H1 (cell line): ENCODE results near the gene ABTB1. TPM values are rescaled to one million over a fixed set of nuclear protein-coding genes. Genes with fewer than 3 reads are reported as not detected.

Experiments
- CTCF ChIA-PET: fragments of 300-600 bp; sonication (Branson Sonifier 250); formaldehyde crosslinking; loops from one replicate; lab custom pipeline; 2021; ENCODE audit not compliant: partially characterized antibody; lab: Charles Lee
- POLR2A ChIA-PET: fragments of 300-600 bp; sonication (Branson Sonifier 250); formaldehyde crosslinking; loops from one replicate; lab custom pipeline; 2021; ENCODE audit warnings: inconsistent platforms; ENCODE audit not compliant: partially characterized antibody; lab: Charles Lee
- DNase-seq, 2 experiments: peaks; one replicate each; pipeline versions ENCODE4 v3.0.0 to v3.0.0-alpha.2; 2010 to 2022; ENCODE audit warnings: low spot score in 2 of 2, low read depth in 1 of 2, mixed read lengths in 1 of 2
- FAIRE-seq: peaks from 2 replicates; lab custom pipeline; 2011; peaks lifted over from hg19 to GRCh38; lab: Jason Lieb, UNC
- H2AFZ ChIP-seq: 2 replicates; pipeline ENCODE4 v1.8.1; 2012; ENCODE audit warnings: low read length, inconsistent platforms
- H2AK5ac ChIP-seq: 2 replicates; pipeline ENCODE4 v1.6.1; 2013; ENCODE audit warnings: low read depth, low read length
- H2BK120ac ChIP-seq: replicated peaks from 2 replicates; pipeline ENCODE3; 2013; ENCODE audit warnings: low read depth, low read length, inconsistent platforms
- H2BK12ac ChIP-seq: 2 replicates; pipeline ENCODE4 v1.6.1; 2013; ENCODE audit warnings: low read depth, low read length
- H2BK15ac ChIP-seq: 2 replicates; pipeline ENCODE4 v1.6.1; 2013; ENCODE audit warnings: low read length
- H2BK20ac ChIP-seq: 2 replicates; pipeline ENCODE4 v1.6.1; 2013; ENCODE audit warnings: low read length
- H2BK5ac ChIP-seq: 2 replicates; pipeline ENCODE4 v1.6.1; 2013; ENCODE audit warnings: low read depth, low read length
- H3K14ac ChIP-seq: 2 replicates; pipeline ENCODE4 v1.6.1; 2013; ENCODE audit warnings: inconsistent platforms; ENCODE audit not compliant: insufficient read length
- H3K18ac ChIP-seq: 2 replicates; pipeline ENCODE4 v1.6.1; 2013; ENCODE audit warnings: low read length; ENCODE audit errors: extremely low read depth
- H3K23ac ChIP-seq: 2 replicates; pipeline ENCODE4 v1.6.1; 2013; ENCODE audit warnings: inconsistent platforms; ENCODE audit not compliant: insufficient read length
- H3K23me2 ChIP-seq: 2 replicates; pipeline ENCODE4 v1.6.1; 2013; ENCODE audit warnings: low read depth, low read length
- H3K27ac ChIP-seq: 2 replicates; pipeline ENCODE4 v1.6.1; 2011; ENCODE audit warnings: low read depth, low read length, inconsistent platforms
- H3K27me3 ChIP-seq, 4 experiments: replicated peaks in 1 of 4; 1 replicate in 1 of 4; 2 replicates in 3 of 4; pipeline versions ENCODE4 v1.6.1 to v1.8.1; 2011 to 2013; ENCODE audit warnings: low read length in 3 of 4, mild to moderate bottlenecking in 3 of 4, inconsistent platforms in 2 of 4, mixed read lengths in 2 of 4, moderate library complexity in 1 of 4; ENCODE audit not compliant: control insufficient read depth in 3 of 4, insufficient read depth in 3 of 4; ENCODE audit errors: extremely low read depth in 1 of 4
- H3K36me3 ChIP-seq, 4 experiments: 2 replicates each; pipeline versions ENCODE4 v1.6.1 to v1.8.1; 2011 to 2013; ENCODE audit warnings: mild to moderate bottlenecking in 4 of 4, low read length in 3 of 4, moderate library complexity in 2 of 4, control low read depth in 1 of 4, inconsistent platforms in 1 of 4; ENCODE audit not compliant: insufficient read depth in 4 of 4, control insufficient read depth in 2 of 4
- H3K4ac ChIP-seq: replicated peaks from 2 replicates; pipeline ENCODE3; 2013; ENCODE audit warnings: low read length, low read depth, mixed read lengths, inconsistent platforms; ENCODE audit not compliant: insufficient read length
- H3K4me1 ChIP-seq, 4 experiments: replicated peaks in 1 of 4; 1 replicate in 1 of 4; 2 replicates in 3 of 4; pipeline versions ENCODE4 v1.6.1 to v1.8.1; 2011 to 2013; ENCODE audit warnings: low read length in 3 of 4, inconsistent platforms in 2 of 4, mixed read lengths in 1 of 4; ENCODE audit not compliant: insufficient read depth in 4 of 4, control insufficient read depth in 3 of 4
- H3K4me2 ChIP-seq, 2 experiments: 2 replicates each; pipeline versions ENCODE4 v1.6.1 to v1.8.1; 2011 to 2013; ENCODE audit warnings: low read depth in 2 of 2, low read length in 2 of 2, control low read depth in 1 of 2, inconsistent platforms in 1 of 2, mild to moderate bottlenecking in 1 of 2; ENCODE audit not compliant: insufficient read depth in 1 of 2
- H3K4me3 ChIP-seq, 4 experiments: fragments of 200-600, 300-600 bp in 1 of 4; sonication (generic), shearing (Covaris generic), sonication (Bioruptor Twin) in 1 of 4; 2 replicates each; pipeline versions ENCODE4 v1.5.1 to v1.8.1; 2011 to 2016; ENCODE audit warnings: low read length in 4 of 4, low read depth in 3 of 4, control low read depth in 2 of 4, inconsistent platforms in 2 of 4, mild to moderate bottlenecking in 2 of 4, mixed read lengths in 1 of 4, moderate library complexity in 1 of 4; ENCODE audit not compliant: insufficient read depth in 2 of 4; ENCODE audit errors: extremely low read depth in 1 of 4
- H3K56ac ChIP-seq: replicated peaks from 2 replicates; pipeline ENCODE3; 2013; ENCODE audit warnings: low read depth, mild to moderate bottlenecking, mixed read lengths, low read length, inconsistent platforms; ENCODE audit not compliant: insufficient read length
- H3K79me1 ChIP-seq: 2 replicates; pipeline ENCODE4 v1.6.1; 2013; ENCODE audit warnings: low read depth, low read length, control low read depth
- H3K79me2 ChIP-seq, 2 experiments: 2 replicates each; pipeline versions ENCODE4 v1.6.1 to v1.8.1; 2012 to 2013; ENCODE audit warnings: low read length in 2 of 2, mild to moderate bottlenecking in 2 of 2, inconsistent platforms in 1 of 2; ENCODE audit not compliant: insufficient read depth in 2 of 2, control insufficient read depth in 1 of 2
- H3K9ac ChIP-seq, 4 experiments: replicated peaks in 1 of 4; 1 replicate in 1 of 4; 2 replicates in 3 of 4; pipeline versions ENCODE4 v1.6.1 to v1.8.1; 2011 to 2013; ENCODE audit warnings: low read depth in 3 of 4, low read length in 3 of 4, control low read depth in 2 of 4, mild to moderate bottlenecking in 2 of 4, moderate library complexity in 2 of 4, inconsistent platforms in 1 of 4; ENCODE audit errors: extremely low read depth in 1 of 4
- H3K9me3 ChIP-seq, 2 experiments: 2 replicates each; pipeline versions ENCODE4 v1.6.1 to v1.8.1; 2012 to 2013; ENCODE audit warnings: mild to moderate bottlenecking in 2 of 2, moderate library complexity in 2 of 2, control low read depth in 1 of 2, inconsistent platforms in 1 of 2, low read depth in 1 of 2, low read length in 1 of 2, mixed read lengths in 1 of 2; ENCODE audit not compliant: insufficient read depth in 2 of 2
- H4K20me1 ChIP-seq, 2 experiments: replicated peaks in 1 of 2; 2 replicates each; pipeline versions ENCODE3 to v1.8.1; 2011 to 2013; ENCODE audit warnings: inconsistent platforms in 2 of 2, low read length in 2 of 2, mild to moderate bottlenecking in 1 of 2; ENCODE audit not compliant: insufficient read depth in 2 of 2, control insufficient read depth in 1 of 2
- H4K5ac ChIP-seq: 2 replicates; pipeline ENCODE4 v1.6.1; 2013; ENCODE audit warnings: low read length, low read depth, mixed read lengths, inconsistent platforms; ENCODE audit not compliant: insufficient read length
- H4K8ac ChIP-seq: 2 replicates; pipeline ENCODE4 v1.8.0; 2013; ENCODE audit warnings: mild to moderate bottlenecking, moderate library complexity, low read length, inconsistent platforms; ENCODE audit not compliant: insufficient read depth; ENCODE audit errors: extremely low read depth
- H4K91ac ChIP-seq: replicated peaks from 2 replicates; pipeline ENCODE3; 2013; ENCODE audit warnings: low read length, mixed read lengths, inconsistent platforms; ENCODE audit not compliant: insufficient read length
- KDM4A ChIP-seq: IDR thresholded peaks from one replicate; pipeline ENCODE4 v1.7.1; 2012; ENCODE audit warnings: low read depth, mild to moderate bottlenecking, moderate library complexity, low read length, inconsistent platforms; ENCODE audit not compliant: severe bottlenecking
- WGBS, 2 experiments: shearing (Covaris generic) in 1 of 2; methylation state at CpG; one replicate each; pipeline versions ENCODE4 v1.1.6 to v1.1.7; 2013 to 2015; ENCODE audit warnings: low lambda C conversion rate in 2 of 2, mixed read lengths in 2 of 2, inconsistent platforms in 1 of 2, low coverage in 1 of 2, missing lambda C conversion rate in 1 of 2; ENCODE audit not compliant: insufficient replicate concordance in 2 of 2, insufficient coverage in 1 of 2, insufficient read length in 1 of 2; ENCODE audit errors: extremely low coverage in 1 of 2, missing lambda C conversion rate in 1 of 2; 5-methylcytosine and 5-hydroxymethylcytosine counted together
- polyA plus RNA-seq, 7 experiments: library from polyadenylated mRNA; depleted of rRNA in 3 of 7; stranded (reverse) in 5 of 7; unstranded in 2 of 7; fragments of >200 nt in 5 of 7; fragments of 200-250 nt in 2 of 7; gene quantifications; 1 replicate in 5 of 7; 2 replicates in 1 of 7; 4 replicates in 1 of 7; pipeline versions ENCODE4 v1.2.1 to v1.2.3, GENCODE V29; 2011 to 2013; ENCODE audit warnings: missing spikeins in 2 of 7, mixed read lengths in 2 of 7
- total RNA-seq: library from RNA; stranded (reverse); fragmentation: NEBNext Ultra II Directional; extraction: Animal tissue kit (Norgen Biotek cat#: 25700); gene quantifications from 2 replicates; pipeline ENCODE4 v1.2.1, GENCODE V29; 2021
- TF ChIP-seq, protein P1 (sequence below), 3 experiments: IDR thresholded peaks; 1 replicate in 2 of 3; 2 replicates in 1 of 3; pipeline versions ENCODE4 v1.5.1 to v1.6.1; 2011; ENCODE audit warnings: low read length in 3 of 3, mild to moderate bottlenecking in 3 of 3, inconsistent platforms in 2 of 3, low read depth in 1 of 3, moderate library complexity in 1 of 3; ENCODE audit not compliant: insufficient read depth in 1 of 3; ENCODE audit errors: control extremely low read depth in 1 of 3

Gene ABTB1
- total and polyA plus RNA-seq, 2 of the 8 experiments (the other 6 are each of a cell fraction or from before 2014, with no cell fraction given): 7.1 to 9.4 TPM

GRCh38 chr3:127650236-127650635 lies 22.5 kb upstream of the ABTB1 start:
- Histone ChIP-seq H3K4me2 (no peak overlapping the region), H2BK120ac (no peak overlapping the region), H3K23me2 (no peaks in the 10 kb centered on the region), H3K4me1 (no peaks in the 10 kb centered on the region), H4K5ac (no peak overlapping the region), H3K56ac (no peak overlapping the region), H2BK5ac (no peak overlapping the region), H2AFZ (no peak overlapping the region), H3K23ac (no peak overlapping the region), H4K8ac (no peak overlapping the region), H2BK15ac (no peak overlapping the region), H3K79me1 (no peaks in the 10 kb centered on the region; the same call in 1 of the 2 replicates), H4K20me1 (peaks cover 0 to 4% of the 10 kb centered on the region in 2 experiments), H3K14ac (no peak overlapping the region), H3K36me3 (no peaks in the 10 kb centered on the region), H3K27me3 (no peaks in the 10 kb centered on the region), H3K18ac (no peak overlapping the region), H3K4ac (no peak overlapping the region), H2BK20ac (no peak overlapping the region), H4K91ac (no peak overlapping the region), H3K9me3 (no peaks in the 10 kb centered on the region), H2BK12ac (no peak overlapping the region), H3K9ac (no peak overlapping the region), H3K4me3 (no peak overlapping the region), H3K79me2 (no peaks in the 10 kb centered on the region), H3K27ac (no peak overlapping the region), H2AK5ac (no peak overlapping the region)
- 91% methylated on average over 4 of the region's 4 CpGs; no CpG with 5 or more reads in 1 of the 2 experiments for WGBS, 2 experiments
- TF ChIP-seq KDM4A: no peak
- TF ChIP-seq, protein P1, sequence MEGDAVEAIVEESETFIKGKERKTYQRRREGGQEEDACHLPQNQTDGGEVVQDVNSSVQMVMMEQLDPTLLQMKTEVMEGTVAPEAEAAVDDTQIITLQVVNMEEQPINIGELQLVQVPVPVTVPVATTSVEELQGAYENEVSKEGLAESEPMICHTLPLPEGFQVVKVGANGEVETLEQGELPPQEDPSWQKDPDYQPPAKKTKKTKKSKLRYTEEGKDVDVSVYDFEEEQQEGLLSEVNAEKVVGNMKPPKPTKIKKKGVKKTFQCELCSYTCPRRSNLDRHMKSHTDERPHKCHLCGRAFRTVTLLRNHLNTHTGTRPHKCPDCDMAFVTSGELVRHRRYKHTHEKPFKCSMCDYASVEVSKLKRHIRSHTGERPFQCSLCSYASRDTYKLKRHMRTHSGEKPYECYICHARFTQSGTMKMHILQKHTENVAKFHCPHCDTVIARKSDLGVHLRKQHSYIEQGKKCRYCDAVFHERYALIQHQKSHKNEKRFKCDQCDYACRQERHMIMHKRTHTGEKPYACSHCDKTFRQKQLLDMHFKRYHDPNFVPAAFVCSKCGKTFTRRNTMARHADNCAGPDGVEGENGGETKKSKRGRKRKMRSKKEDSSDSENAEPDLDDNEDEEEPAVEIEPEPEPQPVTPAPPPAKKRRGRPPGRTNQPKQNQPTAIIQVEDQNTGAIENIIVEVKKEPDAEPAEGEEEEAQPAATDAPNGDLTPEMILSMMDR (IDR thresholded peaks at IDR 0.05; ENCODE audit: control extremely low read depth in 1 of 3, insufficient read depth in 1 of 3, low read depth in 1 of 3, low read length in 3 of 3): peak in 1 of 3 experiments; percentile 7; a peak in 1 of 4 replicates
- DNase-seq (no peak), FAIRE-seq (no peak)
- CTCF ChIA-PET: interaction anchor here (0.6 to 10.2 kb wide), 7 partner anchors 15 to 187 kb away, joined by 3 to 104 read pairs (median 5); no protein-coding TSS in a partner anchor
- POLR2A ChIA-PET: no interaction called here
